SKM-1 (cell line): ENCODE measurements around the gene NPIPB2.
"Not testable (repeated sequence)": the region's sequence is repeated elsewhere in the genome, so short reads cannot be mapped to it uniquely, and the experiment has no call there.

Experiments
- DNase-seq: peaks from one replicate; lab custom pipeline; 2025; ENCODE audit not compliant: unreplicated experiment; lab: John Stamatoyannopoulos, UW

Gene NPIPB2

GRCh38 chr16:11962457-11962856 lies 20.6 kb upstream of the NPIPB2 start:
- DNase-seq = not testable (repeated sequence)

- no peak for DNase-seq
These were observed 15.9 kb upstream of the NPIPB2 start for GRCh38 chr16:11957591-11958395.

GRCh38 chr16:11956558-11956957 lies 14.7 kb upstream of the NPIPB2 start:
- DNase-seq = no peak

GRCh38 chr16:11955713-11956123 lies 13.9 kb upstream of the NPIPB2 start:
- no peak for DNase-seq

- DNase-seq = not testable (repeated sequence)
These were observed 11.7 kb upstream of the NPIPB2 start for GRCh38 chr16:11953576-11953975.

- DNase-seq = no peak
These were observed 8.5 kb upstream of the NPIPB2 start for GRCh38 chr16:11950388-11950787.

- DNase-seq = peak; percentile 59
These were observed 7.7 kb upstream of the NPIPB2 start for GRCh38 chr16:11949527-11949926.

- DNase-seq = no peak
These were observed 7.0 kb upstream of the NPIPB2 start for GRCh38 chr16:11948819-11949218.

- no peak for DNase-seq
These were observed 4.6 kb upstream of the NPIPB2 start for GRCh38 chr16:11946433-11946832.

GRCh38 chr16:11927350-11927749 lies 14.5 kb downstream of the NPIPB2 start:
- DNase-seq = not testable (repeated sequence)

- not testable (repeated sequence) for DNase-seq
These were observed 17.8 kb downstream of the NPIPB2 start for GRCh38 chr16:11924046-11924445.

GRCh38 chr16:11916524-11917285 lies 25.1 kb downstream of the NPIPB2 start:
- DNase-seq = no peak

GRCh38 chr16:11915644-11916523 lies 26.0 kb downstream of the NPIPB2 start, which contains the start of gene GSPT1:
Gene GSPT1 (minus strand): TSS chr16:11915956. CDS start chr16:11915720, 236 bp downstream.
- peak; percentile 97 for DNase-seq

- DNase-seq = no peak
These were observed 26.7 kb downstream of the NPIPB2 start for GRCh38 chr16:11915114-11915643.

- DNase-seq = no peak
These were observed 27.4 kb downstream of the NPIPB2 start for GRCh38 chr16:11914210-11915113.

- no peak for DNase-seq
These were observed 28.3 kb downstream of the NPIPB2 start for GRCh38 chr16:11913425-11914079.

GRCh38 chr16:11909653-11910545 lies 31.9 kb downstream of the NPIPB2 start:
- no peak for DNase-seq
